GM18502 (cell line): ENCODE measurements around the gene NHERF2.

Experiments
- ATAC-seq: cut with Tn5 transposase; IDR thresholded peaks from one replicate; pipeline ENCODE4 v1.9.1; 2021; ENCODE audit warnings: mild to moderate bottlenecking; ENCODE audit not compliant: unreplicated experiment, poor library complexity

The NHERF2 gene

GRCh38 chr16:2078096-2078495 is 51.4 kb downstream of the NHERF2 start:
- no peak for ATAC-seq

GRCh38 chr16:2078691-2079090 is 52.0 kb downstream of the NHERF2 start:
- no peak for ATAC-seq

- no peak for ATAC-seq
Observed at GRCh38 chr16:2079311-2079800, 52.7 kb downstream of the NHERF2 start.

- ATAC-seq, result no peak
Observed at GRCh38 chr16:2079991-2080390, 53.3 kb downstream of the NHERF2 start.

- ATAC-seq, result no peak
Observed at GRCh38 chr16:2081201-2082084, 54.7 kb downstream of the NHERF2 start.

GRCh38 chr16:2082171-2082982 is 55.7 kb downstream of the NHERF2 start:
- no peak for ATAC-seq

- no peak for ATAC-seq
Observed at GRCh38 chr16:2082983-2083364, 56.3 kb downstream of the NHERF2 start.

- ATAC-seq, result no peak
Observed at GRCh38 chr16:2083409-2083808, 56.7 kb downstream of the NHERF2 start.

GRCh38 chr16:2083876-2084780 is 57.4 kb downstream of the NHERF2 start:
- ATAC-seq, result no peak

- no peak for ATAC-seq
Observed at GRCh38 chr16:2084895-2085625, 58.4 kb downstream of the NHERF2 start.

GRCh38 chr16:2085669-2086068 is 59.0 kb downstream of the NHERF2 start:
- no peak for ATAC-seq

GRCh38 chr16:2086106-2086742 is 59.5 kb downstream of the NHERF2 start:
- no peak for ATAC-seq

GRCh38 chr16:2086812-2087747 is 60.4 kb downstream of the NHERF2 start:
- ATAC-seq, result no peak

GRCh38 chr16:2087748-2088631 is 61.3 kb downstream of the NHERF2 start:
- ATAC-seq, result no peak
